Mononuclear cell (primary cell): ENCODE data around the gene TTC33. TPM values are rescaled to one million over a fixed set of nuclear protein-coding genes. Genes with fewer than 3 reads are reported as not detected.
"Not testable (repeated sequence)": the region's sequence is repeated elsewhere in the genome, so short reads cannot be mapped to it uniquely, and the experiment has no call there.

Experiments
- H3K27me3 ChIP-seq: 2 replicates; pipeline ENCODE4 v1.6.0; 2011; ENCODE audit warnings: low read length, control low read depth; ENCODE audit not compliant: insufficient read depth
- H3K4me1 ChIP-seq: 2 replicates; pipeline ENCODE4 v1.5.1; 2011; ENCODE audit warnings: mild to moderate bottlenecking, low read length, control low read depth; ENCODE audit not compliant: insufficient read depth
- H3K4me3 ChIP-seq: 2 replicates; pipeline ENCODE4 v1.5.1; 2011; ENCODE audit warnings: mild to moderate bottlenecking, low read length, moderate library complexity
- H3K9me3 ChIP-seq: 2 replicates; pipeline ENCODE4 v1.5.1; 2011; ENCODE audit warnings: low read depth, mild to moderate bottlenecking, control low read depth, low read length
- total RNA-seq: library from RNA; depleted of rRNA; stranded (reverse); fragments of >200 nt; gene quantifications from one replicate; pipeline ENCODE4 v1.2.3, GENCODE V29; 2012

The TTC33 gene
- total RNA-seq, 1 donor, result 15.4 TPM

DNA sequence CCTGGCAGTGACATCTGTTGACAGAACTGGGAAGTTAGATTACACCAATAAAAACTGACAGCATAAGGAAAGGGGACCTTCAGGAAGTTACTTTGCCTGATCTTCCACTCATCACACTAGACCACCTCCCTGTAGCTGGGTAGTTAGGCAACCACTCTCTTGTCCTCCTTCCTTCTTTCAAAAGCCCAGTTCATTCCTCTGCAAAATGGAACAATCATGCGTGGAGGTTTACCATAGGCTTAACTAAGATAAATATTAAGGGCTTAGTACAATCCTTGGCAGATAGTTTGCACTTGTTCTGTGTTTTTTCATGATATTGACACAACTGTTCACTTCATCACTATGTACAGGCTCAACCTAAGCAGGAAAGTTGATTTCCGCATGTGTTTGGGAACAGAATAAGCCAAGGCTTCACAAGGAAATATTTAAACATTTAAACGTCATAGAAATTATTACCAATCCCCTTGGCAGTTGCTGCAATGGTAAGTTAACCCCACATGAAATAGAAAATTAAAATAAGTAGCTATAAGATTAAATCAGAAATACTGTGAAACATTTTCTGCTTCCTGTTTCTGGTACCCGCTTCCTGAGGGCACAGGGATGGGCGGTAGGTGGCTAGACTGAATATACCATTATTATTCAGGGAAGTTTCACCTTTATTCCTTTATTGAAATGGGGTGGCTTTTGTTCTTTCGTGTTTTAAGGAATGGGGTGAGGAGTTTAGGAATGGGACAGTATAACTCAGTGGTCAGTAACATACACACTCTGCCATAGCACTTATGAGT lies 86.0 kb downstream of the TTC33 start:
- peaks cover 46% of the 10 kb centered on the region for H3K4me1 ChIP-seq
- no peak overlapping the region for H3K4me3 ChIP-seq
- no peaks in the 10 kb centered on the region for H3K27me3 ChIP-seq
- no peaks in the 10 kb centered on the region for H3K9me3 ChIP-seq

GRCh38 chr5:40667161-40667663 lies 88.5 kb downstream of the TTC33 start:
- Histone ChIP-seq H3K9me3 (no peaks in the 10 kb centered on the region), H3K4me1 (peaks cover 32% of the 10 kb centered on the region), H3K4me3 (no peak overlapping the region), H3K27me3 (no peaks in the 10 kb centered on the region)

DNA sequence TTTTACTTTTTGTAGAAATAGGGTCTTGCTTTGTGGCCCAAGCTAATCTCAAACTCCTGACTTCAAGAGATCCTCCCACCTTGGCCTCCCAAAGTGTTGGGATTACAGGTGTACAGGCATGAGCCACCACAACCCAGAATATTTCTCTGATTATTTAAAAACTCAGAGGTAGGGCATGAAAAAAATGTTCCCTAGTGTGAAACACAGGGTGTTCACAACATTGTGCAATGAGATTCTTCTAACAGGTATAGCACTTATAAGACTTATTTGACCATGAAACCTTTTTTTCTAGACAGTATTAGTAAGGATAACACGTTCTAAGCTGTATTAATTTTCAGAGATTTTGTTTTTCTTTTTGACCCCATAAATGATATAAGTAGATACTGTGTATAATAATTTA lies 89.1 kb downstream of the TTC33 start:
- Histone ChIP-seq H3K9me3 (no peaks in the 10 kb centered on the region), H3K27me3 (no peaks in the 10 kb centered on the region), H3K4me3 (no peak overlapping the region), H3K4me1 (peaks cover 26% of the 10 kb centered on the region)

- no peaks in the 10 kb centered on the region for H3K9me3 ChIP-seq
Observed at GRCh38 chr5:40665635-40666298, 90.0 kb downstream of the TTC33 start.

DNA sequence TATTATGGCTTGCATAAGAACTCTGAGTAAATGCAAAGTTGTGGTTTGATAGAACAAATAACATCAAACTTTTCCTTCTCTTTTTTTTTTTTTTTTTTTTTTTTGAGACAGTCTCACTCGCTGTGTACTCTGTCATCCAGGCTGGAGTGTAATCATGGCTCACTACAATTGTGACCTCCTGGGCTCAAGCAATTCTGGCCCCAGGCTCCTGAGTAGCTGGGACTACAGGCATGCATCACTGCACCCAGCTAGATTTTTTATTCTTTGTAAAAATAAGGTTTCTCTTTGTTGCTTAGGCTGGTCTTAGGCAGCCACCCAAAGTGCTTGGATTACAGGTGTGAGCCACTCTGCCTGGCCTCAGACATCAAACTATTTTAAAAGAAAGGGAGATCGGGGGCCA lies 95.0 kb downstream of the TTC33 start:
- H3K27me3 ChIP-seq, result no peaks in the 10 kb centered on the region
- no peaks in the 10 kb centered on the region for H3K9me3 ChIP-seq
- H3K4me1 ChIP-seq, result peaks cover 4% of the 10 kb centered on the region
- H3K4me3 ChIP-seq, result no peak overlapping the region

More at GRCh38 chr5:40665635-40666298, 90.0 kb downstream of the TTC33 start:
- Histone ChIP-seq H3K27me3 (no peaks in the 10 kb centered on the region), H3K4me1 (peaks cover 23% of the 10 kb centered on the region), H3K4me3 (no peak overlapping the region)

GRCh38 chr5:40656766-40657165 lies 99.0 kb downstream of the TTC33 start:
- Histone ChIP-seq H3K4me3 (no peak overlapping the region), H3K4me1 (peaks cover 37% of the 10 kb centered on the region), H3K27me3 (no peaks in the 10 kb centered on the region), H3K9me3 (no peaks in the 10 kb centered on the region)

GRCh38 chr5:40656091-40656490 lies 99.7 kb downstream of the TTC33 start:
- not testable (repeated sequence) for H3K27me3 ChIP-seq

DNA sequence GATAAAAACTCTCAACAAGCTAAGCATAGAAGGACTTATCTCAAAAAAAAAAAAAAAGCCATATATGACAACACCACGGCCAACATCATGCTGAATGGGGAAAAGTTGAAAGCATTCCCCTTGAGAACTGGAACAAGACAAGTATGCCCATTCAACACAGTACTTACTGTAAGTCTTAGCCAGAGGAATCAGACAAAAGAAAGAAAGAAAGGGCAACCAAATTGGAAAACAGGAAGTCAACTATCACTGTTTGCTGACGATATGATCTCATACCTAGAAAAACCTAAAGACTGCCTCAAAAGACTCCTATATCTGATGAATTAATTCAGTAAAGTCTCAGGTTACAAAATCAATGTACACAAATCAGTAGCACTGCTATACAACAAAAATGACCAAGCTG lies 100.6 kb downstream of the TTC33 start:
- no peaks in the 10 kb centered on the region for H3K9me3 ChIP-seq
- H3K4me3 ChIP-seq, result no peak overlapping the region
- no peaks in the 10 kb centered on the region for H3K27me3 ChIP-seq
- peaks cover 37% of the 10 kb centered on the region for H3K4me1 ChIP-seq

More at GRCh38 chr5:40656091-40656490, 99.7 kb downstream of the TTC33 start:
- H3K4me1 ChIP-seq, result peaks cover 37% of the 10 kb centered on the region
- not testable (repeated sequence) for H3K4me3 ChIP-seq, H3K9me3 ChIP-seq

- Histone ChIP-seq H3K9me3 (no peaks in the 10 kb centered on the region), H3K27me3 (no peaks in the 10 kb centered on the region), H3K4me1 (peaks cover 44% of the 10 kb centered on the region), H3K4me3 (no peak overlapping the region)
Observed at GRCh38 chr5:40654377-40654991, 101.3 kb downstream of the TTC33 start.

DNA sequence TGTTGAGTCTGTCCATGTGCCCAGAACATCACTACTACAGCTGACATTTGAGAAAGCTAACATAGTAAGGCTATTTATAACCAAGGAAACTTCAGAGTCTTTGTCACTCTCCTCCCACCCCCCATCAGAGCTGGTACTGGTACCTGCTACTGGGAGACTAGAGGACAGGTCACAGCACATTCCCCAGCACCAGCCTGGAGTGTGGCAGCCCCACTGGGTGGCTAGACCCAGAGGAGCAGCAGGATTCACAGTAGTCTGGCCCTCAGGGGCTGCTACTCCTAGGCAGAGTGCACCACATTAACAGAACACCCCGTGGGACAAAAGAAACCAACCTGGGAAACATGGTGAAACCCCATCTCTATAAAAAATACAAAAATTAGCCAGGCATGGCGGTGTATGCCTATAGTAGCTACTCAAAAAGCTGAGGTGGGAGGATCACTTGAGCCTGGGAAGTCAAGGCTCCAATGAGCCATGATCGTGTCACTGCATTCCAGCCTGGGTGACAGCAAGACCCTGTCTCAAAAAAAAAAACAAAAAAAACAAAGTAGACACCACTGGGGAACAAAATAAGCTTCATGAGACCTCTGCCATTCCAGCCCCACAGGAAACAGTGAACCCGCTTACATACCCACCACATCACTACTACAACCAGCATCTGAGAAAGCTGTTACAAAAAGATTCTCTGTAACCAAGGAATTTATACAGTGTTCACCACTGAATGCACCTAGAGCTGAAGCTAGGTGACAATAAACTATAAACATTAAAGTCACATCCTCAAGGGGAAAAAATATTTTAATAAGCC lies 102.3 kb downstream of the TTC33 start:
- Histone ChIP-seq H3K4me1 (peaks cover 54% of the 10 kb centered on the region), H3K27me3 (no peaks in the 10 kb centered on the region), H3K4me3 (no peak overlapping the region), H3K9me3 (no peaks in the 10 kb centered on the region)

DNA sequence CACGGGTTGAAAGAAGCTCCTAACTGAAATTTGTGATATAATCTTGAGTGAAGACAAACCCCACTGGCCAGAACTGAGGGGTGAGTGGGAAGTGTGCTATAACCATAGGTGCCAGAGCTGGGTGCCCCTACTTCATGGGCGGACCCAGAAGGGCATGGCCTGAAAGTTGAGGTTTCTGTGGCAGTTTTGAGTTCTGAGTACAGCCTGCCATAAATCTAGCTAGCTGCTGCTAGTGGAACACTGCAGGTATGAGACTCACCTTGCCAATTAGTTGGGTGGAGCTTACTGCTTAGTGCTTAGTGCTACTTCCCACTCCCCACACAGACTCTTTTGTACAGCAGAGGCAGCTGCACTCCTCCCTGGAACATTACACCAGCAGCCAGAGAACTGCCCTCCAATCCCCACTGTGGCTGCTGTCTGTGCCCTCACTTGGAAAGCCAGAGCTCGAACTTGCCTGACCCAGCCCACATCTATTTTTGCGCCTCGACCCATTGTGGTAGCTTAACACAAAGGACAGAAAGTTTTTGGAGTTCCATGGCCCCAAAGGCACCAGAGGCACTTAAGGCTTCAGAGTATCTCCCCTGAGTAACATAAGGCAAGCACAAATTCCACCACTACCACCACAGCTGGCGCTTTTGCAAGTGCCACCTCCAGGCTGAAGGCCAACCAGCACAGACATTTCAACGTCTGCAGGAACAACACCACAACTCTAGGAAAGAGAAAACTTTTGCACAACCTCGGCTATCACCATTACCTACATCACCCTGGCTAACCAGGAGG lies 103.1 kb downstream of the TTC33 start:
- Histone ChIP-seq H3K9me3 (no peaks in the 10 kb centered on the region), H3K4me1 (peaks cover 58% of the 10 kb centered on the region), H3K27me3 (no peaks in the 10 kb centered on the region), H3K4me3 (no peak overlapping the region)

DNA sequence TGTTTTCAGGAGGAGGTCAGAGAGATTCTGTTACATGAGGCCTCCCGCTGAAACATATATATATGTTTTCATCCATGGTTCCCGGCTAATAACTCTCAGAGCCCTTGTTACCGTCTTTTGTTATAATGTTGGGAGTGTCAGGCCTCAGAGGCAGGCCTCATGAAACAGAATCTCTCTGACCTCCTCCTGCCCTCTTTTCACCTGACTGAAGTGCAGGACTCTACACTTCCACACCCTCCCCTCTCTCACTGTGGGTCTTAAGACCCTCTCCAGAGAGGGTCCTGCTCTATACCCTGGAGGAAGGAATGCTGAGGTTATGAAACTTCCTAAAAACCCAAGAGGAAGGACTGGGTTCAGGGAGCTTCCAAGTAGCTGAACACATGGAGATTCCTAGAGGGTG lies 104.6 kb downstream of the TTC33 start:
- Histone ChIP-seq H3K4me1 (peaks cover 58% of the 10 kb centered on the region), H3K27me3 (no peaks in the 10 kb centered on the region), H3K4me3 (no peak overlapping the region), H3K9me3 (no peaks in the 10 kb centered on the region)

- Histone ChIP-seq H3K4me1 (peaks cover 52% of the 10 kb centered on the region), H3K27me3 (no peaks in the 10 kb centered on the region)
Observed at GRCh38 chr5:40649463-40650030, 106.2 kb downstream of the TTC33 start.

GRCh38 chr5:40648150-40648549 lies 107.6 kb downstream of the TTC33 start:
- peaks cover 39% of the 10 kb centered on the region for H3K4me1 ChIP-seq
- H3K27me3 ChIP-seq, result no peaks in the 10 kb centered on the region
- no peaks in the 10 kb centered on the region for H3K9me3 ChIP-seq
- no peak overlapping the region for H3K4me3 ChIP-seq

More at GRCh38 chr5:40649463-40650030, 106.2 kb downstream of the TTC33 start:
- no peaks in the 10 kb centered on the region for H3K9me3 ChIP-seq
- no peak overlapping the region for H3K4me3 ChIP-seq
